Measurements from ENCODE around the gene PAGR1.
"Not testable (repeated sequence)": the region's sequence is repeated elsewhere in the genome, so short reads cannot be mapped to it uniquely, and the experiment has no call there.

The PAGR1 gene

DNA sequence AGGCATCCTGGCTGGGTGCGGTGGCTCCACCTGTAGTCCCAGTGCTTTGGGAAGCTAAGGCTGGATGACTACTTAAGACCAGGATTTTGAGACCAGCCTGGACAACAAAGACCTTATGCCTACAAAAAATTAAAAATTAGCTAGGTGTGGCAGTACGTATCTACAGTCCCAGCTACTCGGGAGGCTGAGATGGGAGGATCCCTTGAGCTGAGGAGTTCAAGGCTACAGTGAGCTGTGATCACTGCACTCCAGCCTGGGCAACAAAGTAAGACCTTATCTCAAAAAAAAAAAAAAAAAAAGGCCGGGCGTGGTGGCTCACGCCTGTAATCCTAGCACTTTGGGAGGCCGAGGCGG, 10.4 kb downstream of the PAGR1 start:
- H3K4me3 ChIP-seq (ENCODE audit: low read depth, low read length), result no peak overlapping the region
- TF ChIP-seq MYC (IDR thresholded peaks at IDR 0.05; ENCODE audit: low read depth, low read length) (no peak), POLR2A (IDR thresholded peaks at IDR 0.05; ENCODE audit: extremely low read depth, insufficient read length) (no peak), MAX (IDR thresholded peaks at IDR 0.05; ENCODE audit: low read depth, low read length) (no peak)
- TF ChIP-seq, protein P1, sequence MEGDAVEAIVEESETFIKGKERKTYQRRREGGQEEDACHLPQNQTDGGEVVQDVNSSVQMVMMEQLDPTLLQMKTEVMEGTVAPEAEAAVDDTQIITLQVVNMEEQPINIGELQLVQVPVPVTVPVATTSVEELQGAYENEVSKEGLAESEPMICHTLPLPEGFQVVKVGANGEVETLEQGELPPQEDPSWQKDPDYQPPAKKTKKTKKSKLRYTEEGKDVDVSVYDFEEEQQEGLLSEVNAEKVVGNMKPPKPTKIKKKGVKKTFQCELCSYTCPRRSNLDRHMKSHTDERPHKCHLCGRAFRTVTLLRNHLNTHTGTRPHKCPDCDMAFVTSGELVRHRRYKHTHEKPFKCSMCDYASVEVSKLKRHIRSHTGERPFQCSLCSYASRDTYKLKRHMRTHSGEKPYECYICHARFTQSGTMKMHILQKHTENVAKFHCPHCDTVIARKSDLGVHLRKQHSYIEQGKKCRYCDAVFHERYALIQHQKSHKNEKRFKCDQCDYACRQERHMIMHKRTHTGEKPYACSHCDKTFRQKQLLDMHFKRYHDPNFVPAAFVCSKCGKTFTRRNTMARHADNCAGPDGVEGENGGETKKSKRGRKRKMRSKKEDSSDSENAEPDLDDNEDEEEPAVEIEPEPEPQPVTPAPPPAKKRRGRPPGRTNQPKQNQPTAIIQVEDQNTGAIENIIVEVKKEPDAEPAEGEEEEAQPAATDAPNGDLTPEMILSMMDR (IDR thresholded peaks at IDR 0.05; ENCODE audit: low read depth, low read length), result no peak
- no peak for DNase-seq (ENCODE audit: low read depth)

DNA sequence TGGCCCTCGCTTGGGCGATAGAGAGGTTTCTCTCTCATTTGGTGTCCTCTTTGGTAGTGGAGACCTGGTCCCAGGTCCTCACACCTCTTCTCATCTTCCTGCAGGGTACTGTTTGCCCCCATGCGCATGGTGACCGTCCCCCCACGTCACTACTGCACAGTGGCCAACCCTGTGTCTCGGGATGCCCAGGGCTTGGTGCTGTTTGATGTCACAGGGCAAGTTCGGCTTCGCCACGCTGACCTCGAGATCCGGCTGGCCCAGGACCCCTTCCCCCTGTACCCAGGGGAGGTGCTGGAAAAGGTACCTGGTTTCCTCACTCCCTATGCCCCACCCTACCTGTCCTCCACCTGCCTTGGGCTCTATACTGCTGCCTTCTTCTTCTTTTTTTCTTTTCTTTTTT, 14.8 kb downstream of the PAGR1 start:
- no peak for DNase-seq (ENCODE audit: low read depth)
- TF ChIP-seq MYC (IDR thresholded peaks at IDR 0.05; ENCODE audit: low read depth, low read length) (no peak), MAX (IDR thresholded peaks at IDR 0.05; ENCODE audit: low read depth, low read length) (no peak), POLR2A (IDR thresholded peaks at IDR 0.05; ENCODE audit: extremely low read depth, insufficient read length) (no peak)
- TF ChIP-seq, protein P1 (IDR thresholded peaks at IDR 0.05; ENCODE audit: low read depth, low read length), result no peak
- H3K4me3 ChIP-seq (ENCODE audit: low read depth, low read length), result no peak overlapping the region

GRCh38 chr16:29831490-29831889, 15.5 kb downstream of the PAGR1 start:
- no peak for DNase-seq (ENCODE audit: low read depth)
- no peak overlapping the region for H3K4me3 ChIP-seq (ENCODE audit: low read depth, low read length)
- TF ChIP-seq POLR2A (IDR thresholded peaks at IDR 0.05; ENCODE audit: extremely low read depth, insufficient read length), result no peak
- no peak for TF ChIP-seq MAX (IDR thresholded peaks at IDR 0.05; ENCODE audit: low read depth, low read length)
- TF ChIP-seq, protein P1 (IDR thresholded peaks at IDR 0.05; ENCODE audit: low read depth, low read length), result no peak
- no peak for TF ChIP-seq MYC (IDR thresholded peaks at IDR 0.05; ENCODE audit: low read depth, low read length)

DNA sequence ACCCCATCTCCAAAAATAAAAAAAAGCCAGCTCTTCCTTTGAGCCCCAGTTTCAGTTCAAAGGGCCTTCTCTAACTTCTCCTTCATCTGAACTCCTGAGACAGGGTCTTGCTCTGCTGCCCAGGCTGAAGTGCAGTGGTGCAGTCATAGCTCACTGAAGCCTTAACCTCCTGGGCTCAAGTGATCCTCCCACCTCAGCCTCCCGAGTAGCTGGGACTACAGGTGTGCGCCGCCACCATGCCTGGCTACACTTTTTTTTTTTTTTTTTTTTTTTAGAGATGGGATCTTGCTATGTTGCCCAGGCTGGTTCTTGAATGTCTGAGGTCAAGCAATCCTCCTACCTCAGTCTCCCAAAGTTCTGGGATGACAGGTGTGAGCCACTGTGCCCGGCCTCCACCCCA, 17.3 kb downstream of the PAGR1 start:
- not testable (repeated sequence) for DNase-seq (ENCODE audit: low read depth); H3K4me3 ChIP-seq (ENCODE audit: low read depth, low read length)

DNA sequence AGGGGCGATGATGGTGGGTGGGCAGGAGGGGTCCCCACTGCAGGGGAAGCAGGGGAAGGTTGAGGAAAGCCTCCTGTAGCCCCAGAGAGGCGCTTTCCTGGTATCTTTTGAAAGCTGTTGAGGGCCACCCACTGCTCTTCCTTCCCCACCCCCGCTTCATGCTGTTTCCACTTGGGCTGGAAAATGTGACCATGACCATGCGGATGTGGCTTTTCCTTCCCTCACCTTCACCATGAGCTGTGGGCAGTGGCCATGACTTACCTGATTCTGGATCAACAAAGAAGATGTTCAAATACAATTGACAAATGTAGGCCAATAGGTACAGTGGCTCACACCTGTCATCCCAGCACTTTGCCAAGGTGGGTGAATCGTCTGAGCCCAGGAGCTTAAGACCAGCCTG, 18.1 kb downstream of the PAGR1 start:
- DNase-seq (ENCODE audit: low read depth), result no peak
- no peak for TF ChIP-seq POLR2A (IDR thresholded peaks at IDR 0.05; ENCODE audit: extremely low read depth, insufficient read length)
- TF ChIP-seq MYC (IDR thresholded peaks at IDR 0.05; ENCODE audit: low read depth, low read length), result no peak
- TF ChIP-seq, protein P1 (IDR thresholded peaks at IDR 0.05; ENCODE audit: low read depth, low read length), result no peak
- no peak for TF ChIP-seq MAX (IDR thresholded peaks at IDR 0.05; ENCODE audit: low read depth, low read length)
- no peak overlapping the region for H3K4me3 ChIP-seq (ENCODE audit: low read depth, low read length)

GRCh38 chr16:29835926-29836325, 20.0 kb downstream of the PAGR1 start:
- DNase-seq (ENCODE audit: low read depth), result no peak
- no peak for TF ChIP-seq MAX (IDR thresholded peaks at IDR 0.05; ENCODE audit: low read depth, low read length)
- no peak overlapping the region for H3K4me3 ChIP-seq (ENCODE audit: low read depth, low read length)

- DNase-seq (ENCODE audit: low read depth), result no peak
- no peak overlapping the region for H3K4me3 ChIP-seq (ENCODE audit: low read depth, low read length)
- TF ChIP-seq POLR2A (IDR thresholded peaks at IDR 0.05; ENCODE audit: extremely low read depth, insufficient read length) (no peak), MYC (IDR thresholded peaks at IDR 0.05; ENCODE audit: low read depth, low read length) (no peak), MAX (IDR thresholded peaks at IDR 0.05; ENCODE audit: low read depth, low read length) (no peak)
These were observed 20.7 kb downstream of the PAGR1 start for GRCh38 chr16:29836623-29837022.
